HG03045 (cell line): Measurements from ENCODE around the gene CDH5.

ENCODE experiments used
- ATAC-seq: cut with Tn5 transposase; IDR thresholded peaks from one replicate; pipeline ENCODE4 v1.9.1; 2021; ENCODE audit warnings: mild to moderate bottlenecking, moderate library complexity; ENCODE audit not compliant: unreplicated experiment

Gene CDH5

GRCh38 chr16:66354034-66354909, 12.2 kb upstream of the CDH5 start:
- no peak for ATAC-seq

DNA sequence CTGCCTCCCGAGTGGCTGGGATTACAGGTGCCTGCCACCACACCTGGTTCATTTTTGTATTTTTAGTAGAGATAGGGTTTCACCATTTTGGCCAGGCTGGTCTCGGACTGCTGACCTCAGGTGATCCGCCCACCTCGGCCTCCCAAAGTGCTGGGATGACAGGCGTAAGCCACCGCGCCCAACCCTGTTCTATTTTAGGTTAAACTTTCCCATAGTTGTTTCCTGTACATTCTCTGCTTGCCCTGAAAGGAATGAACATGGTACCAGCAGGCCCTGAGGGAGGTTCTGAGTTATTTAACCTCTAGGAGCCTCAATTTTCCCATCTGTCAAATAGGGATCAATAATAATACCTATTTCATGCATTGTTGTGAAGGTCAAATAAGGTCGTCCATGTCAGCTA, 11.0 kb upstream of the CDH5 start:
- no peak for ATAC-seq

GRCh38 chr16:66357523-66357928, 9.0 kb upstream of the CDH5 start:
- ATAC-seq, result no peak

DNA sequence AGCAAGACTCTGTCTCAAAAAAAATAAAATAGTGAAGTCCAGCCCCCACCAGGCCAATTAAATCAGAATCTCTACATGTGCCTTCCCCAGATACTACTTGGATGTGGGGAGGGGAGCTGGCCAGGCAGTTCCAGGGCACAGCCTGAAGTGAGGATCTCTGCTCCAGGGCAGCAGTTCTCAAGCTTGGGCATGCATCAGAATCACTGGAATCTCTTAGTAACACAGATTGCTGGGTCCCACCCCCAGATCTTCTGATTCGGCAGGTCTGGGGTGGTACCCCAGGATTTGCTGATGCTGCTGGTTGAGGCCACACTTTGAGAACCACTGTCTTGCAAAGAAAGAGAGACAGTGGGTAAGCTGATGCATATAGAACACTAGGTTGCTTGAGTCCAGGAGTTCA, 8.3 kb upstream of the CDH5 start:
- no peak for ATAC-seq

- no peak for ATAC-seq
These were observed 7.5 kb upstream of the CDH5 start for GRCh38 chr16:66359012-66359411.

- no peak for ATAC-seq
These were observed 6.5 kb upstream of the CDH5 start for GRCh38 chr16:66359811-66360608.

DNA sequence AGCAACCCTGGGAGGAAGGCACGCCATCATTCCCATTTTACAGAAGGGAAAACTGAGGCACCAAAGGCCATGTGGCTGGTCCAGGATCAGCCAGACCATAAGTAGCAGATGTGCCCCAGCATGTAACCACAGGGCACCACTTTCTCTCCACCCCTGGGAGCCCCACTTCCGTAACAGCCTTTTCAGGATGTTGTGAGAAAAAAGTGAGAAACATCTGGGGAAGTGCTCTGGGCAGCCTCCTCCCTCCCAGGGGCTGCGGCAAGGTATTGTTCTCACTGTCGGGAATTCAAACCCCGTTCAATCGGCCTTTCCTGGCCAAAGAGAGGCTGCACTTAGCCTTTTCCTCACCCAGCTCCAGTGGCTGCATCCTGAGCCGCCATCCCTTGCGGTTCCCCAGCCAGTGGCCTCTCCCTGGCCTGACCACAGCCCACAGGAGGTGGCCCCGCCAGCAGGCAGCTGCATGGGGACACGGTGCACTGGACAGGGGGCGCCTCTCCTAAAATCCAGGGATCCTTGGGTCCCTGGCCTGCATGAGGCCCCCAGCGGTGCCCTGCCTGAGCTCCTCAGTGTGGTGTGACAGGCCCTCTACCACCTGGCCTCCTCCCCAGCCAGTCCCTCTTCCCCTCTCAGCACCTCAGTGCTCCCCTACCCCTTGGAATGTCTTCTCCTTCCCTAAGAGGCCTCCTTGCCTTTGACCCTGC, 5.7 kb upstream of the CDH5 start:
- ATAC-seq, result no peak

- ATAC-seq, result no peak
These were observed 4.8 kb upstream of the CDH5 start for GRCh38 chr16:66361604-66362135.

- ATAC-seq, result no peak
These were observed 3.2 kb upstream of the CDH5 start for GRCh38 chr16:66363211-66363777.

GRCh38 chr16:66364117-66364958, 2.2 kb upstream of the CDH5 start:
- ATAC-seq, result no peak

- no peak for ATAC-seq
These were observed 1.6 kb upstream of the CDH5 start for GRCh38 chr16:66364959-66365306.

DNA sequence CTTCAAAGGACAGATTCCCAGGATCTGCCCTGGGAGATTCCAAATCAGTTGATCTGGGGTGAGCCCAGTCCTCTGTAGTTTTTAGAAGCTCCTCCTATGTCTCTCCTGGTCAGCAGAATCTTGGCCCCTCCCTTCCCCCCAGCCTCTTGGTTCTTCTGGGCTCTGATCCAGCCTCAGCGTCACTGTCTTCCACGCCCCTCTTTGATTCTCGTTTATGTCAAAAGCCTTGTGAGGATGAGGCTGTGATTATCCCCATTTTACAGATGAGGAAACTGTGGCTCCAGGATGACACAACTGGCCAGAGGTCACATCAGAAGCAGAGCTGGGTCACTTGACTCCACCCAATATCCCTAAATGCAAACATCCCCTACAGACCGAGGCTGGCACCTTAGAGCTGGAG, 840 bp upstream of the CDH5 start:
- no peak for ATAC-seq

- no peak for ATAC-seq
These were observed 1.7 kb downstream of the CDH5 start for GRCh38 chr16:66367968-66368891.

GRCh38 chr16:66369055-66369592, 2.6 kb downstream of the CDH5 start:
- ATAC-seq, result no peak

DNA sequence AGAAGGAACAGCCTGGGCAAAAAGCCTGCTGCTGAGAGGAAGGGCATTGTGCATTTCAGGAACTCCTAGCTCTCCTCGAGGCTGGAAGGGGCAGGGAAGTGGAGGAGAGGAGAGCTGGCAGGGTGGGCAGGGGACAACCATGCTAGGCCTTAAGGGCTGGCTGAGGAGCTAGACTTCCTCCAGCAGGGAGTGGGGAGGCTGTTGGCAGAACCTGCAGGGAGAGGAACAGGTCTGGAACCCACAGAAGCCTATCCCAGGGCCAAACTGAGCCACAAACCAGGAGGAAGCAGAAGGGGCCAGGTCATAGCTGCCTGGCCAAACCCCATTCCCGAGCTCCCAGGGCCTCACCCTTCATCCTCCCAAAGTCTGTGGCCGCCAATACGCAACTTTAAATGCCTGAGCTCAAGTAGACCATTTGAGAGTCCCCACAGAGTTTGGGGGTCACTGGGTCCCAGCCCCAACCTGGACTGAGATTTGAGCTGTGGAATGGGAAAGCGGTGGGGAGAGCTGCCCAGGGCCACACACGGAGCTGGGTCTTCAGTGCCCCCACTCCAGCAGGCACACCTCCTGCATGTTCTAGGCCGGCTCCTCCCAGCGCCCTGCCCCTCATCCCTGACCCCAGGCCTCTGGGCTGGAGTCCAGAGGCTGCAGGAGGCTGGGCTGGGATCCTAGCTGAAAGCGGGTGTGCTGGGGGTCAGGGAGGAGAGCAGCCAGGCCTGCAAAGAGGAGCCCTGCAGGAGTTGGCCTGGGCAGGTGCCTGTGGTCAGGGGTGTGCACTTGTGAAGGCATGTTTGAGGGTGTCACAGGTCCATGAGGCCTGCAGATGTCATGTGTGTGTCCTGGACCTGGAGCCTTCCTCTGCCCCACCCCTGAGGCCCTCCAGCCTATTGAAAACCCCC, 4.5 kb downstream of the CDH5 start:
- ATAC-seq, result no peak

- no peak for ATAC-seq
These were observed 5.8 kb downstream of the CDH5 start for GRCh38 chr16:66372078-66372897.

DNA sequence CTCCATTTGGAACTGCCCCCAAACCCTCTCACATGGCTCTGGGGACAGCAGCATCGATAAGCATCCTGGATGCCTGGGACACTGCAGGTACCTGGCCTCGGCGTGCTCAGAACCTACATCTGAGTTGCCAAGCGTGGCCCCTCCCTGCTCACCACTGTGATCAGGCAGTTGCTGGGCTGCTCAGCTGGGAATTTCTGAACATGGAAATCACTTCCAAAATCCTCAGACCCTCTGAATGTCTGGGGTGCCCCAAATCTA, 6.3 kb downstream of the CDH5 start:
- ATAC-seq, result no peak
